HL-60 (cell line): ENCODE measurements around the gene PSME3.

ENCODE experiments used
- CTCF ChIP-seq: IDR thresholded peaks from one replicate; pipeline ENCODE4 v1.5.1; 2011; ENCODE audit warnings: low read length, control low read depth, inconsistent platforms; ENCODE audit not compliant: insufficient read depth
- POLR2AphosphoS5 ChIP-seq: IDR thresholded peaks from 2 replicates; pipeline ENCODE4 v1.6.1; 2012; ENCODE audit warnings: low read depth

GRCh38 chr17:42846594-42847280 is 13.5 kb downstream of the PSME3 start:
- TF ChIP-seq CTCF = no peak
- TF ChIP-seq POLR2AphosphoS5 = no peak
